ENCODE results near the gene ADK. TPM values are rescaled to one million over a fixed set of nuclear protein-coding genes. Genes with fewer than 3 reads are reported as not detected.

The ADK gene
- total RNA-seq, 3 donors from 2014 or later (not counting 1 experiment from before 2014, with no cell fraction given), result 13.4 to 16.1 (median 14.1) TPM

- no peak overlapping the region for H3K4me3 Mint-ChIP-seq
- Histone ChIP-seq H3K4me3 (ENCODE audit: low read length) (no peak overlapping the region), H3K4me1 (ENCODE audit: control insufficient read depth, insufficient read depth, low read length) (peaks cover 9% of the 10 kb centered on the region), H3K9me3 (ENCODE audit: control insufficient read depth, insufficient read depth, low read length) (no peaks in the 10 kb centered on the region), H3K36me3 (ENCODE audit: control insufficient read depth, insufficient read depth, low read length) (no peaks in the 10 kb centered on the region), H3K27ac (ENCODE audit: low read length) (no peak overlapping the region), H3K27me3 (ENCODE audit: control insufficient read depth, insufficient read depth, low read length) (no peaks in the 10 kb centered on the region)
- ATAC-seq (no peak), DNase-seq (no peak)
- H3K9me3 Mint-ChIP-seq, result no peaks in the 10 kb centered on the region
- H3K27ac Mint-ChIP-seq, result no peak overlapping the region
- peaks cover 7 to 13% of the 10 kb centered on the region in 2 donors for H3K4me1 Mint-ChIP-seq
- intact Hi-C loops (cut with micrococcal nuclease), result no loop called here
- no peak for TF ChIP-seq CTCF (IDR thresholded peaks at IDR 0.05)
- 0% methylated on average over 1 of the region's 1 CpG for WGBS (ENCODE audit: insufficient coverage)
- H3K27me3 Mint-ChIP-seq (ENCODE audit: low read depth in 2 of 2), result no peaks in the 10 kb centered on the region
- H3K36me3 Mint-ChIP-seq, result no peaks in the 10 kb centered on the region
These were observed 16.4 kb downstream of the ADK start for GRCh38 chr10:74167443-74167842.

GRCh38 chr10:74171625-74172024 lies 20.6 kb downstream of the ADK start:
- Mint-ChIP-seq H3K4me3 (no peak overlapping the region), H3K27me3 (ENCODE audit: low read depth in 2 of 2) (no peaks in the 10 kb centered on the region), H3K4me1 (peaks cover 7 to 23% of the 10 kb centered on the region in 2 donors), H3K27ac (peak overlapping the region in 1 of 2 donors; percentile 35), H3K9me3 (no peaks in the 10 kb centered on the region), H3K36me3 (no peaks in the 10 kb centered on the region)
- Histone ChIP-seq H3K36me3 (ENCODE audit: control insufficient read depth, insufficient read depth, low read length) (no peaks in the 10 kb centered on the region), H3K27me3 (ENCODE audit: control insufficient read depth, insufficient read depth, low read length) (no peaks in the 10 kb centered on the region), H3K27ac (ENCODE audit: low read length) (no peak overlapping the region), H3K9me3 (ENCODE audit: control insufficient read depth, insufficient read depth, low read length) (no peaks in the 10 kb centered on the region), H3K4me3 (ENCODE audit: low read length) (no peak overlapping the region), H3K4me1 (ENCODE audit: control insufficient read depth, insufficient read depth, low read length) (peaks cover 18% of the 10 kb centered on the region)
- no peak for DNase-seq
- intact Hi-C loops (cut with micrococcal nuclease), result no loop called here
- 100% methylated on average over 1 of the region's 2 CpGs for WGBS (ENCODE audit: insufficient coverage)
- TF ChIP-seq CTCF (IDR thresholded peaks at IDR 0.05), result no peak
- no peak for ATAC-seq

GRCh38 chr10:74174521-74174920 lies 23.5 kb downstream of the ADK start:
- Mint-ChIP-seq H3K4me3 (peak overlapping the region; percentile 45), H3K27ac (no peak overlapping the region)

More at GRCh38 chr10:74174521-74174920, 23.5 kb downstream of the ADK start:
- H3K27me3 ChIP-seq (ENCODE audit: control insufficient read depth, insufficient read depth, low read length), result no peaks in the 10 kb centered on the region
- H3K9me3 ChIP-seq (ENCODE audit: control insufficient read depth, insufficient read depth, low read length), result no peaks in the 10 kb centered on the region
- H3K27me3 Mint-ChIP-seq (ENCODE audit: low read depth in 2 of 2), result no peaks in the 10 kb centered on the region
- WGBS (ENCODE audit: insufficient coverage), result 91% methylated on average over 3 of the region's 3 CpGs
- ATAC-seq (no peak), DNase-seq (no peak)
- peaks cover 14% of the 10 kb centered on the region for H3K4me1 ChIP-seq (ENCODE audit: control insufficient read depth, insufficient read depth, low read length)
- H3K4me3 ChIP-seq (ENCODE audit: low read length), result no peak overlapping the region
- intact Hi-C loops (cut with micrococcal nuclease), result no loop called here
- no peaks in the 10 kb centered on the region for H3K36me3 Mint-ChIP-seq
- peaks cover 15 to 32% of the 10 kb centered on the region in 2 donors for H3K4me1 Mint-ChIP-seq
- TF ChIP-seq CTCF (IDR thresholded peaks at IDR 0.05), result no peak
- no peaks in the 10 kb centered on the region for H3K9me3 Mint-ChIP-seq
- H3K27ac ChIP-seq (ENCODE audit: low read length), result no peak overlapping the region
- H3K36me3 ChIP-seq (ENCODE audit: control insufficient read depth, insufficient read depth, low read length), result no peaks in the 10 kb centered on the region
